ENCODE data around the gene DPH5. TPM values are rescaled to one million over a fixed set of nuclear protein-coding genes. Genes with fewer than 3 reads are reported as not detected.
A peak's percentile ranks its signal among the peaks of the same experiment; 100 is the strongest.
"Not testable (repeated sequence)": the region's sequence is repeated elsewhere in the genome, so short reads cannot be mapped to it uniquely, and the experiment has no call there.

DPH5 gene
- total RNA-seq, 3 donors from 2014 or later = 15.4 to 23.1 (median 22.3) TPM

- DNase-seq = no peak
- TF ChIP-seq CTCF (IDR thresholded peaks at IDR 0.05) = no peak
- intact Hi-C loops (cut with DNase I, micrococcal nuclease) = no loop called here
- peaks cover 17% of the 10 kb centered on the region for H3K4me1 ChIP-seq (ENCODE audit: low read depth)
- H3K36me3 ChIP-seq (ENCODE audit: low read depth) = no peaks in the 10 kb centered on the region
- ATAC-seq = no peak
- no peaks in the 10 kb centered on the region for H3K9me3 ChIP-seq
- no peak overlapping the region for H3K4me3 ChIP-seq
These were observed 73.4 kb downstream of the DPH5 start for GRCh38 chr1:100952104-100952745.

- DNase-seq (no peak), ATAC-seq (no peak)
- Histone ChIP-seq H3K9me3 (no peaks in the 10 kb centered on the region), H3K4me1 (ENCODE audit: low read depth) (peaks cover 17% of the 10 kb centered on the region), H3K4me3 (no peak overlapping the region), H3K36me3 (ENCODE audit: low read depth) (no peaks in the 10 kb centered on the region)
- intact Hi-C loops (cut with DNase I, micrococcal nuclease) = no loop called here
- TF ChIP-seq CTCF (IDR thresholded peaks at IDR 0.05) = no peak
These were observed 74.8 kb downstream of the DPH5 start for GRCh38 chr1:100950781-100951180.

- Histone ChIP-seq H3K36me3 (ENCODE audit: low read depth) (no peaks in the 10 kb centered on the region), H3K9me3 (no peaks in the 10 kb centered on the region), H3K4me1 (ENCODE audit: low read depth) (peaks cover 17% of the 10 kb centered on the region), H3K4me3 (no peak overlapping the region)
- no peak for ATAC-seq
- intact Hi-C loops (cut with DNase I, micrococcal nuclease) = no loop called here
- no peak for DNase-seq
- TF ChIP-seq CTCF (IDR thresholded peaks at IDR 0.05) = no peak
These were observed 75.2 kb downstream of the DPH5 start for GRCh38 chr1:100950337-100950736.

GRCh38 chr1:100949515-100950158, 75.9 kb downstream of the DPH5 start:
- H3K4me1 ChIP-seq (ENCODE audit: low read depth) = peaks cover 17% of the 10 kb centered on the region
- H3K4me3 ChIP-seq; H3K36me3 ChIP-seq (ENCODE audit: low read depth); intact Hi-C loops (cut with DNase I, micrococcal nuclease); H3K9me3 ChIP-seq: not testable (repeated sequence)
- ATAC-seq (peak; percentile 99), DNase-seq (peak; percentile 84 to 94 (median 92))

GRCh38 chr1:100948721-100949405, 76.7 kb downstream of the DPH5 start:
- H3K4me3 ChIP-seq; ATAC-seq; intact Hi-C loops (cut with DNase I, micrococcal nuclease); H3K36me3 ChIP-seq (ENCODE audit: low read depth); H3K9me3 ChIP-seq; DNase-seq: not testable (repeated sequence)
- peaks cover 17% of the 10 kb centered on the region for H3K4me1 ChIP-seq (ENCODE audit: low read depth)

- intact Hi-C loops (cut with DNase I, micrococcal nuclease); H3K36me3 ChIP-seq (ENCODE audit: low read depth); H3K4me3 ChIP-seq; DNase-seq; ATAC-seq; H3K9me3 ChIP-seq: not testable (repeated sequence)
- H3K4me1 ChIP-seq (ENCODE audit: low read depth) = peaks cover 17% of the 10 kb centered on the region
These were observed 77.8 kb downstream of the DPH5 start for GRCh38 chr1:100947816-100948215.

GRCh38 chr1:100946064-100946463, 79.5 kb downstream of the DPH5 start:
- DNase-seq; ATAC-seq; intact Hi-C loops (cut with DNase I, micrococcal nuclease); H3K4me3 ChIP-seq; H3K36me3 ChIP-seq (ENCODE audit: low read depth); H3K9me3 ChIP-seq: not testable (repeated sequence)
- peaks cover 17% of the 10 kb centered on the region for H3K4me1 ChIP-seq (ENCODE audit: low read depth)

Data from mucosa of descending colon (tissue), 3 donors.